ENCODE measurements around the gene RHBG.

Gene RHBG

GRCh38 chr1:156417401-156418020, 48.5 kb downstream of the RHBG start:
- Histone ChIP-seq H3K36me3 (ENCODE audit: insufficient read depth, low read length) (no peaks in the 10 kb centered on the region), H3K4me3 (ENCODE audit: low read depth in 1 of 2, low read length in 2 of 2) (no peak overlapping the region), H3K9me3 (ENCODE audit: insufficient read depth, low read length, severe bottlenecking) (no peaks in the 10 kb centered on the region), H3K9ac (ENCODE audit: low read depth, low read length) (no peak overlapping the region), H3K4me1 (ENCODE audit: insufficient read depth, low read length) (no peaks in the 10 kb centered on the region), H3K79me2 (ENCODE audit: insufficient read depth, low read length) (no peaks in the 10 kb centered on the region), H3K27me3 (ENCODE audit: insufficient read depth, low read length, poor library complexity) (peaks cover 11% of the 10 kb centered on the region), H3K4me2 (ENCODE audit: insufficient read depth, low read length) (no peak overlapping the region), H3K27ac (ENCODE audit: low read length) (no peak overlapping the region), H2AFZ (ENCODE audit: low read depth, low read length) (no peak overlapping the region), H4K20me1 (ENCODE audit: insufficient read depth, low read length) (no peaks in the 10 kb centered on the region)
- no peak for DNase-seq
- no peak for ATAC-seq (ENCODE audit: insufficient read depth, low read depth)
- TF ChIP-seq CTCF (IDR thresholded peaks at IDR 0.05; ENCODE audit: borderline replicate concordance, extremely low read depth, low read length, poor library complexity, severe bottlenecking): no peak
- TF ChIP-seq EZH2 (IDR thresholded peaks at IDR 0.05; ENCODE audit: borderline replicate concordance, low read depth, low read length, severe bottlenecking): no peak

GRCh38 chr1:156418416-156419070, 49.5 kb downstream of the RHBG start:
- peaks cover 15% of the 10 kb centered on the region for H3K27me3 ChIP-seq (ENCODE audit: insufficient read depth, low read length, poor library complexity)
- ATAC-seq (ENCODE audit: insufficient read depth, low read depth) (no peak), DNase-seq (no peak)

GRCh38 chr1:156419854-156420204, 50.8 kb downstream of the RHBG start:
- no peaks in the 10 kb centered on the region for H4K20me1 ChIP-seq (ENCODE audit: insufficient read depth, low read length)
- H3K4me2 ChIP-seq (ENCODE audit: insufficient read depth, low read length): no peak overlapping the region
- H3K27me3 ChIP-seq (ENCODE audit: insufficient read depth, low read length, poor library complexity): peaks cover 24% of the 10 kb centered on the region
- no peak overlapping the region for H2AFZ ChIP-seq (ENCODE audit: low read depth, low read length)
- DNase-seq: no peak
- no peaks in the 10 kb centered on the region for H3K79me2 ChIP-seq (ENCODE audit: insufficient read depth, low read length)
- H3K9ac ChIP-seq (ENCODE audit: low read depth, low read length): no peak overlapping the region
- no peaks in the 10 kb centered on the region for H3K36me3 ChIP-seq (ENCODE audit: insufficient read depth, low read length)
- no peaks in the 10 kb centered on the region for H3K9me3 ChIP-seq (ENCODE audit: insufficient read depth, low read length, severe bottlenecking)
- no peak overlapping the region for H3K27ac ChIP-seq (ENCODE audit: low read length)
- no peak for ATAC-seq (ENCODE audit: insufficient read depth, low read depth)
- TF ChIP-seq CTCF (IDR thresholded peaks at IDR 0.05; ENCODE audit: borderline replicate concordance, extremely low read depth, low read length, poor library complexity, severe bottlenecking) (peak; percentile 46), EZH2 (IDR thresholded peaks at IDR 0.05; ENCODE audit: borderline replicate concordance, low read depth, low read length, severe bottlenecking) (no peak)
- H3K4me1 ChIP-seq (ENCODE audit: insufficient read depth, low read length): no peaks in the 10 kb centered on the region
- no peak overlapping the region for H3K4me3 ChIP-seq (ENCODE audit: low read depth in 1 of 2, low read length in 2 of 2)

More at GRCh38 chr1:156418416-156419070, 49.5 kb downstream of the RHBG start:
- H3K27ac ChIP-seq (ENCODE audit: low read length): no peak overlapping the region
- no peak overlapping the region for H3K4me3 ChIP-seq (ENCODE audit: low read depth in 1 of 2, low read length in 2 of 2)
- TF ChIP-seq EZH2 (IDR thresholded peaks at IDR 0.05; ENCODE audit: borderline replicate concordance, low read depth, low read length, severe bottlenecking) (no peak), CTCF (IDR thresholded peaks at IDR 0.05; ENCODE audit: borderline replicate concordance, extremely low read depth, low read length, poor library complexity, severe bottlenecking) (no peak)
- no peak overlapping the region for H3K4me2 ChIP-seq (ENCODE audit: insufficient read depth, low read length)
- no peak overlapping the region for H3K9ac ChIP-seq (ENCODE audit: low read depth, low read length)
- H3K4me1 ChIP-seq (ENCODE audit: insufficient read depth, low read length): no peaks in the 10 kb centered on the region
- H3K9me3 ChIP-seq (ENCODE audit: insufficient read depth, low read length, severe bottlenecking): no peaks in the 10 kb centered on the region
- H4K20me1 ChIP-seq (ENCODE audit: insufficient read depth, low read length): no peaks in the 10 kb centered on the region
- no peak overlapping the region for H2AFZ ChIP-seq (ENCODE audit: low read depth, low read length)
- no peaks in the 10 kb centered on the region for H3K79me2 ChIP-seq (ENCODE audit: insufficient read depth, low read length)
- no peaks in the 10 kb centered on the region for H3K36me3 ChIP-seq (ENCODE audit: insufficient read depth, low read length)
